Ureter (tissue), 1 donor: ENCODE data around the gene CMTM2. TPM values are rescaled to one million over a fixed set of nuclear protein-coding genes. Genes with fewer than 3 reads are reported as not detected.
A peak's percentile ranks its signal among the peaks of the same experiment; 100 is the strongest.
"Not testable (repeated sequence)": the region's sequence is repeated elsewhere in the genome, so short reads cannot be mapped to it uniquely, and the experiment has no call there.

Experiments used
- DNase-seq: peaks from one replicate; pipeline ENCODE4 v3.0.0-alpha.2; 2020; ENCODE audit warnings: low spot score
- total RNA-seq: library from RNA; stranded (reverse); gene quantifications from one replicate; pipeline ENCODE4 v1.2.4, GENCODE V29; 2023
- donor health status: DM: yes; HTN: yes; CAD: no.

The CMTM2 gene
- total RNA-seq, 1 donor from 2014 or later, result not detected

DNA sequence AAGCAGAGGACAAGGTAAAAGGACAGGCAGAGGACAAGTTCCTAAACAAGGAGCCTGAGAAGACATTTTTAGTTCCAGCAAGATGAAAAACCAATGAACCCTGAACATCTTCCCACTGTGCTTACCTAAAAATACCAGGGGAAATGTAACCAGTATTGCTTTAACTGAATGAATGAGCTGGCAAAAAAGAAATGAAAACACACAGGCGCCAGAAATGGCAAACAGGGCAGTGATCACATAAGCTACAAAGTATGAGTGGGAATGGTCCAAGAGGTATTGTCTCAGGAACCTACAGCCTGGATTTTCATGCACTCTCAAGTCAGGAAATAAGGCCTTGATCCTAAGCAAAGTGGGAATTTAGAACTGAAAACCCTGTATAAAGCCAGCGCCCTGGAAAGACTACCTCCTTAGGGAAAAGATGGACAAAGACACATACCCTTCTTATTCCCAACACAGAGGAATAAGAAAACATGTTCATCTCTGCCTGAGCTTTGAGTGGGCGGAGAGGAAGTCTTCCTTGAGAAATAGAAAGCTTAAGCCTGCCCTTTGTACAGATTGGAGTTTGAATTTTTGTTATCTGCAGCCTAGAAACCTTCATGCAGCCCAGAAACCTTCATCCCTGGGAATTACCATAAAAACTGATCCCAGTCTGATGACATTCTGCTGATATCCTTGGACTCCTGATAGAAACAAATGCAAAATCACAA is 2.1 kb downstream of the CMTM2 start:
- no peak for DNase-seq

DNA sequence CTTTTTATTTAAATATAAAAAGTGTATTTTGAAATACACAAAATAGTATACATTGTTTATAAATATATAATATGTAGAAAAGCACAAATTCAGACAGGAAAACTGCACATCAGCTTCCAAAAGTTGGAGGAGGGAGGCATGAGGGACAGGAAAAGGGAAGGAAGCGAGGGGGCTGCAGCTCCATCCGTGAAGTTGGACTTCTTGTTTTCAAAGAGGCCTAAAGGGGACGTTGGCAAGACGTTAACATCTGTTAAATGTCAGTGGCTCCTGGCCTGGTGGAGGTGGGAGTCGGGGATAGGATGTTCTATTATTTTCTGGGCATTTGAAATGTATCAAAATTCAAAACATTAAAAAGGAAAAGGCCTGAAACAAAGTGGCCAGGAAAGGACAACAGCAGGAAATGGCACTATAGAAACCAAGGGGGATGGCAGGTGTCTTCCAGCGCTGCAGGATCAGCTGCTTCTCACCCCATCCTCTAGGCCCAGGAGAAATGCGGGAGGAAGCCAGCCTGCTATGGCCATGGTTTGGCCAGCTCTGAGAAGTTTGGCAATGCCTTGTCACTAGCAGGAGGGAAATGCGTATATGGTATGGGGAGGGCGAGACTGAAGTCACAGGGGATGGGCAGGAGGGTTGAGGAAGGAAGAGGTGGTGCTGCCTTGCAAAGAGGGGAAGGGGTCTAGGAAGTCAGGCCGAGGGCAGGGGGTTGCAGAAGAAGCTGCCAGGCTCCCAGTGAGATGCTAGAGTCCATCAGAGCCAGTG is 6.4 kb downstream of the CMTM2 start:
- no peak for DNase-seq

DNA sequence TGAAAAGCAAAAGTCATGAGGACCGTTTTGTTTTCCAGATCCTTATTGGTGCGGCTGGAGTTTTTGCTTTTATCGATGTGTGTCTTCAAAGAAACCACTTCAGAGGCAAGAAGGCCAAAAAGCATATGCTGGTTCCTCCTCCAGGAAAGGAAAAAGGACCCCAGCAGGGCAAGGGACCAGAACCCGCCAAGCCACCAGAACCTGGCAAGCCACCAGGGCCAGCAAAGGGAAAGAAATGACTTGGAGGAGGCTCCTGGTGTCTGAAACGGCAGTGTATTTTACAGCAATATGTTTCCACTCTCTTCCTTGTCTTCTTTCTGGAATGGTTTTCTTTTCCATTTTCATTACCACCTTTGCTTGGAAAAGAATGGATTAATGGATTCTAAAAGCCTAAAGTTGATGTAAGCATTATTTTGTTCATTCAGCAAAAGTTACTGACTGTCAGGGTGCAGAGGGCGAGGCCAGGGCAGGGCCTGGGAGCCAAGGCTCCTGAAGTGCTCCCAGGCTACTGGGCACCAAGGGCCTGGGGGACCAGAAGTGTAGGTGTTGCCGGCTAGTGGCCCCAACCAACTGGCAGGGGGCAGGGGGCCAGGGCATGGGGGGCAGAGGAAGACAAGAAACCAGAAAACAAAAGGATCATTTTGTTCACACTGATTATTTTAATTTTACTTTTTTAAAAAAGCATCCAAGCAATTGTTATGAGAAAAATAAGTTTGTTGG is 8.8 kb downstream of the CMTM2 start:
- no peak for DNase-seq

DNA sequence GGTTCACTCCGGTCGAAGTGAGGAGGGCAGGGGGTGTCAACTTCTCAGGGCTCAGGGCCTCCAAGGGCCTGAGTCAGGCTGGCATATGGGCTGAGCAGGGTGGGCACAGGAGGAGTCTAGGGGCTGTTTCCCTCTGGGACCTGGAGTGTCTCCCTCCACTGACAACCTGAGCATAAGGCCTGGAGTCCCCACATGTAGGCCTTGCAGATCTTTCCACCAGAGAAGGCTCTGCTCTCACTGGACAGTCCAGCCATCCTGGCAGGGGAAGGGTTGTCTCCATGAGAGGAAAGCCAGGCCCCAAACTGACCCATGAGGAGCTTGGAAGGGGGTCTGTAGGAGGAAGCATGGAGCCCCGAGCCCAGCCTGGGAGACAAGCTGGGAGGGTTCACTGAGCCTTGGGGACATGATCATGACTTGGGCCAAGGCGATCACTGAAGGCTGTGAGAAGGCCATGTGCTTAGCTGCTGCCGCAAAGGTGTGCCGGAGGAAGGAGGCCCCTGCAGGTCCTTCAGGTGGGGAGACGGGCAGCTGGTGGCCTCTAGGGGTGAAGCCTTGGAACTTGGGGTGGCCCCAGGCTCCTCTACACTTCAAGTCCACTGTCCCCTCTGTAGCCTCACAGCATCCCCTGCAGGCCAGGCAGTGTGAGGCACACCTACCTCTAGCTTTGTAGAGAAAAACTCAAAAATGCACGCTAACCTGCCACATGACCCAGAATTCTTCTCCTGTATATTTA is 9.9 kb downstream of the CMTM2 start:
- DNase-seq, result no peak

DNA sequence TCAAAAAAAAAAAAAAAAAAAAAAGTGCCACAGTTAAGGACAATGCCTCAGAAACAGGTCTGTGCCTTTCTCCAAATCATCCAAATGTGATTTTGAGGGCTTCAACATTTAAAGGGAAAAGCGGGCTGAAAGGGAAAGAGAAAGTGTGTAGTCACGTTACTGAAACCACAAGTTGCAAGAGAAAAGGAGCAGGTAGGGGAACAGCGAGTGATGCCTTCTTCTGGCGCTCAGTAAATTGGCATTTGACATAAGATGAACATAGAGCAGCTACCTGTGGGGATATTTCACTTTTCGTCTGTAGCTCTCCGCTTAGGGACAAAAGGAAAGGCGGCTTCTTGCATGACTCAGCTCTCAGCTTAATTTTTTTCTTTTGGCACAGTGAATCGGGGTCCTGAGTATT is 11.1 kb downstream of the CMTM2 start:
- no peak for DNase-seq

DNA sequence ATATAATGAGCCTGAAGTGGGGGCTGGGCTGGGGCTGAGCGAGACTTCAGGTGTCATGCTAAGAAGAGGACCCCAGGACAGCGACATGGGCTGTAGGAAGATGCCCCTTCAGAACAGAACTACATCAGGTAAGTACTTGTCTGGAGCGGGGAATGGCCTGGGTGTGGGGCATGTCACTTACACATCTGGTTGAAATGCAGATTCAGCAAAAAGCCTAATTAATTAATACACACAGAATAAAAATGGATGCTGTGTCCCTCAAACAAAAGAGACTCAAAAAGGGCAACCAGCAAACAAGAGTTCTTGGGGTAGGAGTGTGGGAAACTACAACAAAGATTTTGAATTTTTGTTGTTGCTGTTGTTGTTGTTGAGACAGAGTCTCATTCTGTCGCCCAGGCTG is 11.8 kb downstream of the CMTM2 start:
- DNase-seq, result no peak

DNA sequence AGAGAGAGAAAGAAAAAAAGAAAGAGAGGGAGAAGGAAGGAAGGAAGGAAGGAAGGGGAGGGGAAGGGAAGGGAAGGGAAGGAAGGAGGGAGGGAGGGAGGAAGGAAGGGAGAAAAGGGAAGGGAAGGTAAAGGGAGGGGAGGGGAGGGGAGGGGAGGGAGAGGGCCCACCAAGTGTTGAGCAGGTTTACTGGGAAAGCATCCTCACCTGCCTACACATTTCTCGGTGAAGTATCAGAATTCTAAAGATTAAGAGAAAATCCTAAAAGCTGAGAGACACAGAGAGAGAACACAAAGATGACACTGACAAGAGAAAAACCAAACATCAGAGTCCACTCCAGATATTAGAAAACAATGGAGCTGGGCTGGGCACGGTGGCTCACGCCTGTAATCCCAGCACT is 13.0 kb downstream of the CMTM2 start:
- DNase-seq, result no peak

DNA sequence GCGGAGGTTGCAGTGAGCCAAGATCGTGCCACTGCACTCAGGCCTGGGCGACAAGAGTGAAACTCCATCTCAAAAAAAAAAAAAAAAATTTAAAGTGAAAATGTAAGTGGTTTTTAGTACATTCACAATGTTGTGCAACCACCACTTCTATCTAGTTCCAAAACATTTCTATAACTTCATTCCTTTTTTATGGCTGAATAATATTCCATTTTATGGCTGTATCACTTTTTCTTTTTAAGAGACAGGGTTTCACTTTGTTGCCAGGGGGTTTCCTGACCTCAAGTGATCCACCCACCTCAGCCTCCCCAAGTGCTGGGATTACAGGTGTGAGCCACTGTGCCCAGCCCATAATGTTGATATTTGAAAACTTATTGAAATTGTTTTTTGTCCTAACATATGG is 13.6 kb downstream of the CMTM2 start:
- DNase-seq, result no peak

DNA sequence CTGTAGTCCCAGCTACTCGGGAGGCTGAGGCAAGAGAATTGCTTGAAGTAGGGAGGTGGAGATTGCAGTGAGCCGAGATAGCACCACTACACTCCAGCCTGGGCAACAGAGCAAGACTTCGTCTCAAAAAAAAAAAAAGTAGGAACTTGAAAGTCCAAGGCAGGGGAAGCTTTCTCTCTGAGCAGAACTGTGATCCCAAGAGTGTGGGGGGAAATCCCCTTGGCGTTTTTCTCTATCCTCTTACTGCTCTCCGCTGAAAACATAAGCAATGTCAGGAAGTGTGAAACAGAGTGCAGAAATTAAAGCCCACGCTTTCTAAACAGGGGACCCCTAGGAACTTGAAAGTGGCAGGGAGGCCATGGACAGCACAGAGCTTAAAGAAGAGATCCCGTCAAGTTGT is 15.5 kb downstream of the CMTM2 start:
- no peak for DNase-seq

DNA sequence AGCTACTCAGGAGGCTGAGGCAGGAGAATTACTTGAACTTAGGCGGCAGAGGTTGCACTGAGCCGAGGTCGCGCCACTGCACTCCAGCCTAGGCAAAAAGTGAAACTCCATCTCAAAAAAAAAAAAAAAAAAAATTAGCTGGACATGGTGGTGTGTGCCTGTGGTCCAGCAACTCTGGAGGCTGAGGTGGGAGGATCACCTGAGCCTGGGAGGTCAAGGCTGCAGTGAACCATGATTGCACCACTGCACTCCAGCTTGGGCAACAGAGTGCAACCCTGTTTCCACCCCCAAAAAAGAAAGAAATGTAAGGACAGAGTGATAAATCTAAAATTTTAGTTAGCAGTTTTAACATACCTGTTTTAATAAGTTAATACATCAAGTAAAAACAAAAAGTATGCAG is 17.3 kb downstream of the CMTM2 start:
- not testable (repeated sequence) for DNase-seq

DNA sequence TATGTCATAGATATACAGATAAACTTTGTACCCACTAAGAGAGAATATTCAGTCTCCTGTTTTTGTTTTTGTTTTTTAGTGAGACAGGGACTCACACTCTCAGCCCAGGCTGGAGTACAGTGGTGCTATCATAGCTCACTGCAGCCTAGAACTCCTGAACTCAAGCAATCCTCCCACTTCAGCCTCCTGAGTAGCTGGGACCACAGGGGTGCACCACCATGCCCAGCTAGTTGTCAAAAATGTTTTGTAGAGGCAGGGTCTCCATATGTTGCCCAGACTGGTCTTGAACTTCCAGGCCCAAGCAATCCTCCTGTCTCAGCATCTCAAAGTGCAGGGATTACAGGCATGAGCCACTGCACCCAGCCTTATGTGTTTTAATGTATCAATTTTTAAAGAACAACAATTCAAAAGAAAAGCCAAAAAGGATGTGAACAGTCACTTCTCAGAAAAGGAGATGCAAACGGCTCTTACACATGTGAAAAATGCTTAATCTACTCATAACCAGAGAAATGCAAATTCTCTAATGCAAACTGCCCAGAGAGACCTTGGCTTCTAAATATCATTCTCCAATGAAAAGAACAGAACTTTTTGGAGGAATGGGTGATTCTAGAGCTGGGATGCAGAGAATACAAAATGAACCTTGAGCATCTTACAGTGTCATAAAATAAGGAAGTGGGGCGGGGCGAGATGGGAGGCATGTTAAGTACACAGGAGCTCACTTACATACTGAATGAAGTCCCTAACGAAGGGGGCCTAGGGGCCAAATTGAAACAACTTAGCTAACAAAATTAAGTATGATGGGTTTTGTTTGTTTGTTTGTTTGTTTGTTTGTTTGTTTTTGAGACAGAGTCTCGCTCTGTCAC is 18.0 kb downstream of the CMTM2 start:
- DNase-seq, result no peak

DNA sequence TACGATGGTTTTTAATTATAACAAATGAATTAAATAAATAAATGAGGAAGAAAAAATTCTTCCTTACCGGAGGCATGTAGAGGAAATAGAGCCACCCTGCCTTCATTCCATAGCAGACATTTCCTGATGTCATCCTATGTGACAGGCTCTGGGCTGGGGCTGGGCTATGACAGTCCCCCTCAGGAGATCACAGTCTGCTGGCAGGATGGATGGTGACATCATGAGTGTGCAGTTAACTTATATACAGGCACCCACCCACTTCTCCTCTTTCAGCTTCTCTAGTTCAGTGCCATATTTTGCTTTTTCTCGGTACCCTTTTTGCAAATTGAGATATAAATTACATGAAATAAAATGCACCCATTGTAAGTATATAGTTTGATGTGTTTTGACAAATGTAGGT is 18.8 kb downstream of the CMTM2 start:
- DNase-seq, result no peak

DNA sequence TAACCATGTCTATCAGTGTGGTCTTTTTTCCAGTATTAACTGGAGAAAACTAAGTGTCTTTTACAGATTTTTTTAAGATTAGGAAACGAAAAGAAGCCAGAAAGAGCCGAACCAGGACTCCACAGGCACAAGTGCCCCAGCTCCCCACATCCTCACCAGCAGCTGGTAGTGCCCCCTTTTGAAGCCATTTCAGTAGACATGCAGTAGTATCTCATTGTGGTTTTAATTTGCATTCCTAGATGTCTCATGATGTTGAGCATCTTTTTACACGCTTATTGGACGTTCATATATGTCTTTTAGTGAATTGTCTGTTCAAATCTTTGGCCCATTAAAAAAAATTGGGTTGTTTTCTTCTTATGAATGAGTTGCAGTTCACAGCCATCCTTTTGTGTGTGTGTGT is 20.5 kb downstream of the CMTM2 start:
- no peak for DNase-seq

DNA sequence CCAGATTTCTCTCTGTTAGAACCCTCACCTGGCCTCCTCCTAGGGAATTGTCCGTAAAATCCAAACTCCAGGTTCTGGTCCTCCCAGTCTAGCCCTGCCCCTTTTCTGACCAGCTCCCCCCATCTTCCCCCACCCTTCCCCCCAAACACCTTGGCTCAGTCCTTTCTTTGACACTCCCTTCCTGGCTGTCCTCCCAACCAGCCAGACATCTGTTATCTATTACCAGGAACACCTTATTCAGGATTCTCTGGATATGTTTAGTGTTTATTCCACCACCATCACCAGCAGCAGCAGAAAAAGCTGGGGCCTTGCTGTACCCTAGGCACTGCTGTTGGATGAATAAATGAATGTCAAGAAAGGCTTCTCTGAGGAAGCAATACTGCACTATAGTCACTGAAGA is 21.2 kb downstream of the CMTM2 start:
- DNase-seq, result no peak

DNA sequence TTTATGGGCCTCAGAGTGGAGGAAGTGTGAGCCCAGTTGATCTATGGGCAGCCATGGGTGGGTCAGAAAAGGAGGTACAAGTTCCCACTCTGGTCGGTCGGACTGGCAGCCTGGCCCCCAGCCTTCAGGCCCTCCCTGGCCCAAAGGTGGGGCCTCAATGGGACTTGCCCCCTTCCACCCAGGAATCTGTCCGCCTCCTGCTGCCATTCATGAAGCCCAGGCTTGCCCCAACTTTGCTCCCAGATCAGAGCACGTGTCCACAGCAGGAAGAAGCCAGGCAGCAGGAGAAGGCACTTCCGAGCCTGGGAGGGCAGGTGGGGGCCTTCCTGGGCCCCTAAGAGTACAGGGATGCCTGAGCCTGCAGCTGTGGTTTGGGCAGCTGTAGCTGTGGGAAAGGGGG is 22.2 kb downstream of the CMTM2 start:
- no peak for DNase-seq

DNA sequence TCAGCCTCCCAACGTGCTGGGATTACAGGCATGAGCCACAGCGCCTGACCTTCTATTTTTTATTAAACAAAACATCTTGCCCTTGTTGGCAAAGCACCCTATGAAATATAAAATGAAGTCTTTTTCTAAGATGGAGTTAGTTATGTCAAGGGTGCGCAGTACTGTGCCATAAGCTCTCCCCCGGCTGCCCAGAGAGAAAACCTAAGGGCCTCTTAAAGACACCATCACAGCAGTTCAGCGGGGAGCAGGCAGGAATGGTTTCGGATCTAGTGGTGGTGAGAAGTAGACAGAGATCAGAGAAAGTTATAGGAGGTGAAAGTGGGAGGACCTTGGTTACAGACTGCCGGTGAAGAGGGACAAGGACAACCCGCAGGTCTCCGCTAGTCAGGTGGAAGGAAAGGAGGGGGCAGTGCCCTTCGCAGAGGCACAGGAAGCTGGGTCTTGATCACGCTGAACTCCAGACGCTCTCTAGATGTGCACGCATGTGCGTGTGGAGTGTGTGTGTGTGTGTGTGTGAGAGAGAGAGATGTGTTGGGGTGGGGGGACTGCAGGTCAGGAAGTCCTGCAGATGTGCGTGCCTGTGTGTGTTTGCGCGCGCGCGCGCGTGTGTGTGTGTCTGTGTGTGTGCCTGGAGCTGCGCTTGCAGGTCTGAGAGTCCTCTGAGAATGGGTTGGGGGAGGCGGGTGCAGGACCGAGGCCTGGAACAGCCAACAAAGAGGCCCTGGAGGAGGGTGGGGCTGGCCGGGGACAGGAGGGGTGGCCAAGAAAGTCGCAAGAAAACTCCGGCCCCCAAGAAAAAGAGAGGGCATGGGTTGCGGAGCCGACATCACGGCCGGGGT is 24.5 kb downstream of the CMTM2 start:
- peak; percentile 82 for DNase-seq

DNA sequence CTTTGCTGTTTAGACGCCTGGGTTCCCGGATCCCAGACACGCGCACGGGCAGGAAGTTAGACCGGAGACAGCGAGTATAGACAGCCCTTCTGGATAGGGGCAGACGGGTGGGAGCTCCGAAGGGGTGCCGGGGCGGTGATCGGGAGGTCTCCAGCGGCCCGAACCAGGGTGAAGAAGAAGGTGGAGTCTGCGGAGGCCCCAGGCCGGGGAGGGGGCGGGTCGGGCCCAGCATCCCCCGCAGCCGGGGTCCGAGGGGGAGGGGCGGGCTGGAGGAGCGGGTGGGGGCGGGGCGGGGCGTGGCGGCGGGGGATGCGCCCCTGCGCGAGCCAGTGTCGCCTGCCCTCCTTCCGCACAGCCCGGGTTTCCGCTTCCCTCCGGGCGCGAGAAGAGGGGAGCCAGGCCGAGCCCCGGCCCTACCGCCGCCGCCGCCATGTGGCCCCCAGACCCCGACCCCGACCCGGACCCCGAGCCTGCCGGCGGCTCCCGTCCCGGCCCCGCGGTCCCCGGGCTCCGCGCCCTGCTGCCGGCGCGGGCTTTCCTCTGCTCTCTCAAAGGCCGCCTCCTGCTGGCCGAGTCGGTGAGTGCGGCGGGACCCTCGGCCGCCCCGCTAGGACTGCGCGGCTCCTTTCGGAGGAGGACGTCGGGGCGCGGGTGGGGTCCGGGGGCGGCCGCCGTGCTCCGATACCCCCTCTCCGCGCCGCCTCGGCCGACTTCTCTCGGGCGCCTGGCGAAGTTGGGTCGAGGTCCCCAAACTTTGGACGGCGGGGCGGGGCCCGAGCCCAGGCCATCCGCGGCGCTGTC is 25.3 kb downstream of the CMTM2 start, which contains the start of gene CMTM3:
Gene CMTM3 (plus strand): TSS at position 329 of the 801 bp plus-strand sequence. CDS start 102 bp downstream, at position 431.
- peak; percentile 67 for DNase-seq

DNA sequence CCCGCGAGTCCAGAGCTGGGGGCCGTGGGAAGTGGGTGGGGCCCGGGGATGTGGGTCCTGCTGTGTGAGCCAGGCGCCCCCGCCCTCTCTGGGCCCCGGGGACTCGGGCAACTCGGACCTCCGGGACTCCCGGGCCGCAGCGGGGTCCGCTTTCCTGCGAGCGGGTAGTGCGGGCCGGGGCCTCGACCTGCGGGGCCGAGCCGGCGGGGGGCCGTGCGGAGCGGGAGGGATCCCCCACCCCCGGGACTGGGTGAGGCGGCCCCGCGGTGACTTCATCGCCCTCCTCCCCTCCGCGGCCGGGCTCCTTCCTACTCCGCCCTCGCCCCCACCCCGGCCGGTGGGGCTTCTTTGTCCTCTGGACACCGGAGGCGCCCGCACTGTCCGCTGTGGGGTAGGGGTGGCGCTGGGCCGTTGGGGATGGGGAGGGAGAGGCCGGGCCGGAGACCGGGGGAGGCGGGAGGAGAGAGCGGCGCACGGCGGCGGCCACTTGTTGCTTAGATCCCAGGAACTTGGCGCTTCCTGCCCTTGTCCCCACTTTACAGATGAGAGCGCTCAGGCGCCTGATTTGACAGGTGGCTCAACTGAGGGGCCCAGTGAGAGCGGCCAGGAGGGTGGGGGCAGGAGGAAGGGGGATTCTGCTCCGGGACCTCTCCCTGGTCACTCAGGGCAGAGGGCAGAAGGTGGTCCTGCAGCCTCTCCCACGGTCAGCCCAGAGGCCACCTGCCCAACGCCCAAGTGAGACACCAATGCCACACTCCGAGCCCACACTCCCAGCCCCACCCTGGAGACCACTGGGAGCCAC is 26.1 kb downstream of the CMTM2 start:
- DNase-seq, result peak; percentile 63
